ENCODE measurements around the gene YAP1.

YAP1 gene

DNA sequence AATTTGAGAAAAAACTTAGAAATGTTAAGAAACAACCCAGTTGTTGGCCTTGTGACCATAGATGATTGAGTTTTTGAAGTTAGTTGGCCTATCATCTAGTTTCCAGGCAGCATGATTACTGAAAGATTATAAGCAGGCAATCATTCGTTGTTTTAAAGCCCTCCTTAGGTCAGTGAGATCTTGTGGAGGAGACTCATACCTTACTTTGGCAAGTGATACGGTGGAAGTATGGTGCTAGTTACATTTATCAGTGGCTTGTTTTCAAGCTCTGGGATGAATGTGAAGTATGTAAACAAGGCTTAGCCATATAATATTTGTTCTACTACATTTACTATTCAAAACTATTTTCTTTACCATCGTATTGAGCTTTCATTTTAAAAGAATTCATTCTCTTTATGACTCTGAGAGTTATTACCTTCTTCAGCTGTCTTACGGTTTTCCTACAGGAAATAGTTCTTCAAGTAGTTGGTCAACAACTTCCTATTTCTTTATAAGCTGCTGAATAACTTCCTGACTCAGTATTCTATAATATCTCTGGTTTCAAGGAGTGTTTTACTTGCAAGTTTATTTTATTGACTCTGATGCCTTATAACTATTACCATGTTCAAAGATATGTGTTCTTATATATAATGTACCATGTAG lies 7.3 kb downstream of the YAP1 start:
- DNase-seq: no peak

GRCh38 chr11:102118937-102119336 lies 8.7 kb downstream of the YAP1 start:
- DNase-seq: no peak

DNA sequence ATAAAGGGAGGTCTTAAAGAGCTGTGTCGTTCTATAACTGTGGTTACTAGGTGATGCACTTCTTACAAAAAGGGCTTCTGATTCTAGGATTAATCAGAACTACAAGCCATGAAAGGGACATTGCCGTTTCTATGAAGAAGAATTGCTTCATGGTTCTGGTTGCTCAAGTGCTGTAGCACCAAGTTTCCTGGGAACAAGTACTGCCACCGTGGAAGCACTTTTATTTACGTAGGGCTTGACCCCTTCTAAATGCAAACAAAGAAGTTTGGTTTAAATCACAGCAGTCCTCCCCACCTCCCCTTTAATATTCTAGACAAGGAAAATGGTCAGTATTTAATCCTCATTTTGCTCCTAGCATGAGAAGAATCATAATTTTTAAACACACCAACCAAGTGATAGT lies 9.8 kb downstream of the YAP1 start:
- no peak for DNase-seq

- DNase-seq: no peak
These were observed 10.3 kb downstream of the YAP1 start for GRCh38 chr11:102120437-102120973.

DNA sequence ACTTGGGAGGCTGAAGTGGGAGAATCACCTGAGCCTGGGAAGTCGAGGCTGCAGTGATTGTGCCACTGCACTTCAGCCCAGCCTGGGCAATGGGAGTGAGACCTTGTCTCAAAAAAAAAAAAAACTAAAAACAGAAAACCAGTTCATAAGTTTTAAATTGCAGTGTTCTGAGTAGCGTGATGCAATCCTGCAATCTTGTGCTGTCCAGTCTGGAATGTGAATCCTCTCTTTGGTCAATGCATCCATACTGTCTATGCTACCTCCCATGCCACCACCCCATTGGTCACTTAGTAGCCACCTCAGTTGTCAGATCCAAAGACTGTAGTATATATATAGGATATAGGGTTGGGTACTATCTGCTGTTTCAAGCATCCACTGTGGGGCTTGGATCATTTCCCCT lies 11.1 kb downstream of the YAP1 start:
- no peak for DNase-seq

GRCh38 chr11:102134597-102134996 lies 24.4 kb downstream of the YAP1 start:
- no peak for DNase-seq

DNA sequence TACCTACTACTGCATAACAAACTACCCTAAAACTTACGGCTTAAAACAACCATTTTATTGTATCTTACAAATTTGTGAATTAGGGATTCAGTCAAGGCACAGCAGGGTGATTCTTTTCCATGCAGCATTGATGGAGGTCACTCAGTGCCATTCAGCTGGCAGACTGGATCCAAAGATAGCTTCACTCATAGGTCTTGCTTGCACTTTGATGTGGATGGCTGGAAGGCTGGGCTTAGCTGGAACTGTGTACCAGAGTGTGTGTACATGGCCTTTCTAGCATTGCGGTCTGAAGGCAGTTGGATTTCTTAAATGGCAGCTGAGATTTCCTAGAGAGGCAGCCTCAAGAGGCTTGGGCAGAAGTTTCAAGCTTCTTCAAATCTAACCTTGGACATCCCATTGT lies 25.0 kb downstream of the YAP1 start:
- no peak for DNase-seq

GRCh38 chr11:102138223-102138622 lies 28.0 kb downstream of the YAP1 start:
- no peak for DNase-seq

DNA sequence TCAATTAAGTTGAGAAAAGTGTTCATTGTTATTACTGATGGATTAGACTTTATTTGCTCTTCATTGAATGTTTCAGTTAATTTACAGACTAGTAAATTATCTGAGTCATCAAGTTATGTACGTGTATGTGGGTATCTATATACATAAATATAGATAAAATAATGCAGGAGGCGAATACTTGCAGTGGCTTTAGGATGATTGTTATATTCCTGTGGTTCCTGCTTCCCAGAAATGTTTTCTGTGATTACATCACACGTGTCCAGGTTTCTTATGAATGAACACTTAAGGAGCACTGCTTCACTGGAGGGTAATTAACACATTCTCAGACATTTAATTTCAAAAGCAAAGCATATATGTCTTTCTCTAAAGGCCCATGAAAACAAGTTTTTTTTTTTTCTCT lies 28.4 kb downstream of the YAP1 start:
- no peak for DNase-seq

GRCh38 chr11:102139081-102139498 lies 28.8 kb downstream of the YAP1 start:
- DNase-seq: no peak

- no peak for DNase-seq
These were observed 32.1 kb downstream of the YAP1 start for GRCh38 chr11:102142333-102142732.

GRCh38 chr11:102143867-102144266 lies 33.6 kb downstream of the YAP1 start:
- DNase-seq: no peak

- DNase-seq: no peak
These were observed 34.4 kb downstream of the YAP1 start for GRCh38 chr11:102144357-102145355.

GRCh38 chr11:102147015-102147414 lies 36.8 kb downstream of the YAP1 start:
- DNase-seq: no peak

DNA sequence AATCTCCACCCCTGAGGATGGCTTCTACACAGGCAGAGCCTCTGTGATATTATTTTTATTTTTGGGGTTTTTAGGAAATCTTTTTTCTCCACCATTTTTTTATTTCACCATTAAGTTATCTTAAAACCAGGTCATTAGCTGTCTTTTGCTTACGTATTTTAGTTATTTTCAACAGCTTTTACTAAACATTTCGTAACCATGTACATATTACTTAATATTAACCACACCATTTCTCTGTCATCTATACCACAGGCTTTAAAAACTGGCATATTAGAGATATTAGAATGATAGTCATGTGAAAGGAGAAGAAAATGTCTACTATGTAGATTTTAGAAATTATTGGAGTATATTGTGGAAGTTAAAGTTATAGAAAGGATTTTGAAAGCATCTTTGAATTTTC lies 37.4 kb downstream of the YAP1 start:
- DNase-seq: no peak

DNA sequence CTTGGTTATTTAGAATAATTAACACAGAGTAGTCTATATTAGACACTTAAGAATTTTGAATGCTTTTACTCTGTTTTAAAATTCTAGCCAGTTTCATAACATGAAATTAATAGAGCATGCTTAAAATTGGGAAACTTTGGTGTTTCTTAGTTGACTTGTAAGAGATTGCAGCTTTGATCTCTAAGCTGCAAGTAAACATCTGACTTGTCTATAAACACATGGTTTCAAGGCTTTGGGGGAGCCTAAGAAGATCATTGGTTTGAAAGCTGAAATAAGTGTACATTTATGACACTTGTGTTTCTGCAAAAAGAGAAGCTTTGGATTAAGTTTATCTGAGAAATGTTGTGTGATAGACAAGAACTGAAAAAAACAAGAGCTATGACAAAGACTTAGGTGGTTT lies 37.8 kb downstream of the YAP1 start:
- no peak for DNase-seq

DNA sequence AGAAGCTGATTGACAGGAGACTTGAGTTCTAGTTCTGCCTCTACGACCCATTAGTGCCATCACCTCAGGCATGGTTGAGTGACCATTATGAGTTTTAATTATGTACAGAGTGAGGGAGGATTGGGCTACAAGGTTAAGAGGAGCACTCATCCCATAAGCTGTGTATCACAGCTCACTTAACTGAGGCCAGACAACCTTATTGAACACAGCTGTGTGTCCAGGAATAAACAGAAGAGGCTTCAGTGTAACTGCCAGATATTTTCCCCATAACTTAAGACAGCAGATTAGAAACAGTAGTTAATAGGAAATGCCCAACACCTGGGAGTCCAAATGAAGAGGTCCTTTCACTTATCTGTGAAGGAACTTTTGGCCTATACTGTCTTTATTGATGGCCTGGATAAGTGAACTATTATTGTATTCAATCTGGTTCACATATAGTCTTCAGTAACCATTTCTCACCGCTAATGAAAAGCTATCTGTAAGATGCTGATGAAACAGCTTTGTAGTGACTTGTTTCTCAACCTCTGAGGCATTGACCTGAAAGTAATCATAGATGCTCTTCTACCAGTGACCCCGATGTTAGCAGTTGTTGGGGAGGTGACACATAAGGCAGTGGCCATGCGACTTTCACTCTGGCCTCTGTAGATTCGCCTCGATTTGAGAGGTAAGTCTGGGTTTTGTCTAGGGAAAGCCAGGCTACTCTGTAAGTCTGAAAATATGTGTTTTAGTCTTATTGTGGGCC lies 41.7 kb downstream of the YAP1 start:
- DNase-seq: no peak

DNA sequence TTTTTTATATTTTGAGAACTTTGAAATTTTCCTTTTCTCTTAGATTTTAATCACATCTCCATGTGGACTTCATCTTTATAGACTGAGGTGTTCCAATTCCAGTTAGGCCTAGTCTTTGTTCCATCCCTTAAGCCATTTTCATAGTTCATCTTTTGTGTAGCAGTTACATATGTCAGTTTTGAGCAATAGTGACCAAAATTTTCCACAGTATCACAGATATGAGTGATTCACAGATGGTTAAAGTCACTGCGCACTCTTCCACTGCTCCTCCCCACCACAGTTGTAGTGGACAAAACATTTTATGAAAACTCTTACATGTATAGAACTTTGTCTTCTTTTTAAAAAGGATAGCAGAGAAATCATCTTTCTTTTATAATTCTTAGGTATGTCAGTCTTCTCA lies 42.8 kb downstream of the YAP1 start:
- DNase-seq: no peak

GRCh38 chr11:102154806-102155205 lies 44.6 kb downstream of the YAP1 start:
- DNase-seq: no peak

DNA sequence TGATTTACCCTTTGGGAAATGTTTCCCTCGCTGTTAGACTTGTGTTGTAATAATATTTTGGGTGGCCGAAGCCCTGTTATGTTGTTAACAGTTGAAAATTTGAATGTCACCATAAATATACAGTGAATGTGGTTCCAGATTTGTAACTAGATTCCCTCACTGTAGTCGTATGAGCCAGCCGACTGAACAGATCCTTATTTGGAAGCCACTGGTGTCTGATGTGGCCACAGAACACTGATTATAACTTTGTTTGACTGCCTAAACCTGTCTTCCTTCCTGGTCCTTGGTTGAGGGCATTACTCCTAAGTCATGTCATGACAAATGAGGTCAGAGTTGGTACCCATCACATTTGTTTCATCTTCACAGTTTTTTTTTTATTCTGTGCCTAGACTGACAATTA lies 45.4 kb downstream of the YAP1 start:
- DNase-seq: no peak

DNA sequence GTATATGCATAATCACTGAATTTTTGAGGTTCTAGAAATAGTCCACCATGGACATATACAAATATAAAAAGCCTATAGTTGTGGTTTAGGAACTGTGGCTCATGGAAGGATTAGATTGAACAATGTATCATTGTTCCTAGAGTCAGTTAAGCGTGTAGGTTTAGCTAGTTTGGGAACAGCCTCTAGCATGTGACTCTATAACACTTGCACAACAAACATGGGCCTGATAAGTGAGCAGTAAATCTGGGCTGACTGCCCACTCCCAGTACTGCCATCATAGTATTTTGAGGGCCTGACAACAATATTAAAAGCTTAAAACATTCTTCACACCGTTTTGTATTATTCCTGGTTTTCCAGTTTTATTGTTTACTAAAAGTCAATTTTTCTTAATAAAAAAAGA lies 47.0 kb downstream of the YAP1 start:
- DNase-seq: no peak

DNA sequence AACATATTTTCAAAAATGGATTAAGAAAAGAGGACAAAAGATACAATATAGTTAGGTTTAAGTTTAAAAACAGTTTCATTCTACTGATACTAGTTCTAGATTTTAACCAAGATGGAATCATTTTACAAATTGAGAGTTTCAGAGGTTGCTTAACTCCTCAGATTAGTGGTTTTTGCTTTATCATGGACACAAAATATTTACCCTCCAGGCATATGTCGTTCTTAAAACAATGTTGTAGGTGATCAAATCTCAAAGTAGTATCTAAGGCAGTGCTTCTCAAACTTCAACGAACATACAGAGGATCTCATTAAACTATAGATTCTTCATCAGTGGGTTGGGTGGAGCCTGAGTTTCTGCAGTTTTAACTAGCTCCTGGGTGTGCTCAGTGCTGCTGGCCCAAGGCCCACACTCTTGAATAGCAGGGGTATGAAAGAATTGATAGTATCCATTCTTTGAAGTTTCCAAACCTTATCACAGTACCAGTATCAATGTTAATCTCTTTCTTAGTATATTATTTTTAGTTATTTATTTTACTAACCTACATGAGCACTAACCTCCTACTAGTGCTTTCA lies 48.0 kb downstream of the YAP1 start:
- DNase-seq: no peak

DNA sequence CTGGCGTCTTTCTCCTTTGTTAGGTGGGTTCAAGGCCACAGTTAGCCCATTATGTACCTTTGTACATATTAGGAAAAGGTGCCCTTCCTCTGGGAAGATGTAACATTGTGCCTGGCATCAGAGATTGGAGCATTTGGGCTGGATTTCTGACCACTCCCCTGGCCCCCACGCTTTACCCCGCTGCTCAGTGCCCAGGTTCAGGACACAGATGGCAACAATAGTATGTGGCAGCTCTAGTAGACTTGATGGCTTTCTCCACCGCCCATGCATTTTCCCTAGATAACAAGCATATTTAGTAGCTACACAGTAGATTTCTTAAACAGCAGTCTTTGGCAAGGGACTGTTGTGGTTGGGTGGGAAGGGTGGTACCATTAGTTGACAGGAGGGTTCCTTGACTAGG lies 53.1 kb downstream of the YAP1 start:
- DNase-seq: no peak

Data from stimulated activated naive CD4-positive, alpha-beta T cell (primary cell).